K562 (cell line): ENCODE data around the gene FSTL4. TPM values are rescaled to one million over a fixed set of nuclear protein-coding genes. Genes with fewer than 3 reads are reported as not detected.

Experiments
- ATAC-seq: fragments of 200-7000 bp; cut with Tn5 transposase; 3 replicates; pipeline ENCODE4 v1.9.1; 2020; ENCODE audit warnings: moderate library complexity
- BruUV-seq: library from RNA; stranded (reverse); fragments of 400-500 nt; replicated peaks from 2 replicates; lab custom pipeline; 2021; lab: Mats Ljungman, UMichigan
- CTCF ChIA-PET: fragments of 300-600 bp; formaldehyde crosslinking; extraction: SDS; loops from one replicate; lab custom pipeline; 2021; ENCODE audit warnings: low intra/inter-chr PET ratio; lab: Yijun Ruan, JAX
- POLR2A ChIA-PET: fragments of 300-600, 350-650 bp; sonication (Branson Sonifier 250); formaldehyde crosslinking; extraction: SDS; loops from one replicate; lab custom pipeline; 2021; ENCODE audit warnings: antibody characterized with exemption, inconsistent platforms; lab: Yijun Ruan, JAX
- DNase-seq, 4 experiments: peaks; one replicate each; pipeline versions ENCODE4 v3.0.0 to v3.0.0-alpha.2; 2011 to 2018; ENCODE audit warnings: low spot score in 3 of 4, mixed read lengths in 3 of 4; ENCODE audit errors: extremely low read depth in 1 of 4
- FAIRE-seq: peaks from 2 replicates; lab custom pipeline; 2011; peaks lifted over from hg19 to GRCh38; lab: Jason Lieb, UNC
- H2AFZ ChIP-seq: 2 replicates; pipeline ENCODE4 v1.6.0; 2011; ENCODE audit warnings: low read depth, low read length, control low read depth, inconsistent platforms
- H3K27ac ChIP-seq: fragments of 200-600 bp; 3 replicates; pipeline ENCODE4 v1.8.0; 2011; ENCODE audit warnings: low read depth, mild to moderate bottlenecking, control low read depth, inconsistent platforms, low read length, moderate library complexity, mixed read lengths; ENCODE audit errors: extremely low read depth
- H3K27me3 ChIP-seq, 2 experiments: fragments of 300-600 bp in 1 of 2; 2 replicates in 1 of 2; 3 replicates in 1 of 2; pipeline versions ENCODE4 v1.6.0 to v1.8.0; 2011; ENCODE audit warnings: inconsistent platforms in 2 of 2, low read length in 2 of 2, mild to moderate bottlenecking in 1 of 2, mixed read lengths in 1 of 2, moderate library complexity in 1 of 2; ENCODE audit not compliant: control insufficient read depth in 2 of 2, insufficient read depth in 2 of 2
- H3K36me3 ChIP-seq: fragments of 300-600 bp; 3 replicates; pipeline ENCODE4 v1.8.0; 2011; ENCODE audit warnings: mild to moderate bottlenecking, low read length, inconsistent platforms; ENCODE audit not compliant: control insufficient read depth, insufficient read depth
- H3K4me1 ChIP-seq, 2 experiments: fragments of 200-600 bp in 1 of 2; replicated peaks in 1 of 2; 2 replicates in 1 of 2; 3 replicates in 1 of 2; pipeline versions ENCODE4 v1.5.1 to v1.8.0; 2011; ENCODE audit warnings: inconsistent platforms in 2 of 2, low read length in 2 of 2, mild to moderate bottlenecking in 1 of 2, mixed read lengths in 1 of 2, moderate library complexity in 1 of 2; ENCODE audit not compliant: control insufficient read depth in 2 of 2, insufficient read depth in 2 of 2
- H3K4me2 ChIP-seq: 2 replicates; pipeline ENCODE4 v1.6.1; 2011; ENCODE audit warnings: low read length, control low read depth, inconsistent platforms, mixed read lengths; ENCODE audit not compliant: insufficient read depth
- H3K4me3 ChIP-seq: fragments of 200-600 bp; sonication (generic), shearing (Covaris generic); 2 replicates; pipeline ENCODE4 v1.5.1; 2016; ENCODE audit warnings: control low read depth, inconsistent platforms
- H3K79me2 ChIP-seq: fragments of 200-600 bp; 3 replicates; pipeline ENCODE4 v1.8.0; 2011; ENCODE audit warnings: low read length, inconsistent platforms; ENCODE audit not compliant: control insufficient read depth, insufficient read depth
- H3K9ac ChIP-seq, 2 experiments: 2 replicates each; pipeline versions ENCODE4 v1.6.0 to v1.6.1; 2011; ENCODE audit warnings: low read depth in 2 of 2, low read length in 2 of 2, control low read depth in 1 of 2, inconsistent platforms in 1 of 2, mild to moderate bottlenecking in 1 of 2, mixed read lengths in 1 of 2; ENCODE audit not compliant: insufficient read depth in 1 of 2
- H3K9me1 ChIP-seq: one replicate; pipeline ENCODE4 v1.6.0; 2011; ENCODE audit warnings: inconsistent platforms, mild to moderate bottlenecking, low read length, moderate library complexity; ENCODE audit not compliant: control insufficient read depth, insufficient read depth
- H3K9me3 ChIP-seq: replicated peaks from 2 replicates; pipeline ENCODE4 v1.5.1; 2011; ENCODE audit warnings: low read depth, low read length, inconsistent platforms; ENCODE audit not compliant: control insufficient read depth, insufficient read depth
- H4K20me1 ChIP-seq: replicated peaks from 2 replicates; pipeline ENCODE4 v1.6.1; 2011; ENCODE audit warnings: low read length, inconsistent platforms, mixed read lengths; ENCODE audit not compliant: control insufficient read depth, insufficient read depth
- MECOM ChIP-seq: fragments of 250-450 bp; sonication (Bioruptor Pico); IDR thresholded peaks from 2 replicates; pipeline ENCODE4 v1.8.0; 2022; ENCODE audit warnings: inconsistent platforms
- NFIC ChIP-seq: fragments of 450-650 bp; IDR thresholded peaks from 2 replicates; pipeline ENCODE4 v1.6.1; 2017; ENCODE audit warnings: mild to moderate bottlenecking, inconsistent platforms
- RNF2 ChIP-seq: sonication (generic); IDR thresholded peaks from 2 replicates; pipeline ENCODE4 v1.6.1; 2016
- SMARCA5 ChIP-seq: fragments of 450-650 bp; IDR thresholded peaks from 2 replicates; pipeline ENCODE4 v1.6.1; 2016
- SMARCE1 ChIP-seq: fragments of 450-650 bp; IDR thresholded peaks from 2 replicates; pipeline ENCODE4 v1.7.1; 2016; ENCODE audit warnings: mild to moderate bottlenecking
- SREBF1 ChIP-seq: fragments of 150-350 bp; IDR thresholded peaks from 2 replicates; pipeline ENCODE4 v1.6.1; 2014; ENCODE audit warnings: antibody characterized with exemption, low read depth, low read length, borderline replicate concordance
- STAT5A ChIP-seq: IDR thresholded peaks from 2 replicates; pipeline ENCODE4 v1.6.1; 2012; ENCODE audit warnings: low read length, inconsistent platforms, borderline replicate concordance
- THRAP3 ChIP-seq: fragments of 450-650 bp; IDR thresholded peaks from 2 replicates; pipeline ENCODE4 v1.6.1; 2016; ENCODE audit warnings: mild to moderate bottlenecking, inconsistent platforms, borderline replicate concordance
- ZNF146 ChIP-seq: IDR thresholded peaks from one replicate; pipeline ENCODE4 v1.6.1; 2018; ENCODE audit warnings: missing compliant biosample characterization; ENCODE audit not compliant: unreplicated experiment
- ZNF699 ChIP-seq: fragments of 250-450 bp; sonication (Bioruptor Pico); IDR thresholded peaks from 2 replicates; pipeline ENCODE4 v1.8.0; 2021; ENCODE audit warnings: mild to moderate bottlenecking, moderate library complexity; ENCODE audit not compliant: insufficient replicate concordance
- WGBS: fragments of 100-300 bp; shearing (Covaris generic); methylation state at CpG from one replicate; pipeline ENCODE4 v1.1.6; 2016; ENCODE audit warnings: low coverage, mixed read lengths; ENCODE audit not compliant: insufficient coverage; ENCODE audit errors: missing lambda C conversion rate; 5-methylcytosine and 5-hydroxymethylcytosine counted together
- in situ Hi-C: fragments of 300-500 bp; cut with MboI; formaldehyde crosslinking; loops from 4 replicates; pipeline ENCODE4 v1.15.0; 2018; ENCODE audit warnings: inconsistent platforms, mixed read lengths
- intact Hi-C: fragments of 100-400 bp; cut with micrococcal nuclease; formaldehyde crosslinking; loops from 2 replicates; pipeline ENCODE4 v1.14.2; 2022
- polyA plus RNA-seq, 8 experiments: library from polyadenylated mRNA; depleted of rRNA in 4 of 8; stranded (reverse) in 5 of 8; unstranded in 3 of 8; fragments of >200 nt; fragmentation: Nextera tagmentation in 2 of 8; fragmentation: Illumina TruSeq in 1 of 8; extraction: Ambion mirVana in 2 of 8; extraction: Trizol in 1 of 8; gene quantifications; 2 replicates each; pipeline versions ENCODE4 v1.2.1 to v1.2.3, GENCODE V29; 2011 to 2014; ENCODE audit warnings: inconsistent platforms in 1 of 8, missing spikeins in 1 of 8
- total RNA-seq, 7 experiments: library from RNA; depleted of rRNA in 6 of 7; stranded (reverse); fragments of >200 nt in 6 of 7; fragmentation: Illumina TruSeq in 2 of 7; extraction: Trizol in 2 of 7; gene quantifications; 2 replicates each; pipeline versions ENCODE4 v1.2.1 to v1.2.3, GENCODE V29; 2011 to 2021; ENCODE audit warnings: low replicate concordance in 1 of 7
- TF ChIP-seq, protein P1 (sequence below), 3 experiments: IDR thresholded peaks in 2 of 3; conservative IDR thresholded peaks in 1 of 3; 2 replicates each; pipeline ENCODE4 v1.5.1; 2011 to 2012; ENCODE audit warnings: low read length in 3 of 3, mild to moderate bottlenecking in 3 of 3, control low read depth in 2 of 3, improper control_type of control experiment in 1 of 3, inconsistent platforms in 1 of 3, low read depth in 1 of 3, mixed read lengths in 1 of 3, moderate library complexity in 1 of 3; ENCODE audit not compliant: insufficient read depth in 2 of 3
- TF ChIP-seq, protein P2 (sequence below): fragments of 250-450 bp; sonication (Bioruptor Pico); IDR thresholded peaks from 2 replicates; pipeline ENCODE4 v1.8.0; 2021; ENCODE audit warnings: borderline replicate concordance, mild to moderate bottlenecking, moderate library complexity; ENCODE audit not compliant: poor library complexity, severe bottlenecking
- TF ChIP-seq, protein P3 (sequence below): sonication (generic); formaldehyde crosslinking; IDR thresholded peaks from 2 replicates; pipeline ENCODE4 v1.5.0; 2020; ENCODE audit warnings: missing genetic modification reagents

The FSTL4 gene
- total and polyA plus RNA-seq, 9 of the 15 experiments (the other 6 are each of a cell fraction or from before 2014, with no cell fraction given): 0.08 to 0.18 (median 0.10) TPM; not detected in 5

DNA sequence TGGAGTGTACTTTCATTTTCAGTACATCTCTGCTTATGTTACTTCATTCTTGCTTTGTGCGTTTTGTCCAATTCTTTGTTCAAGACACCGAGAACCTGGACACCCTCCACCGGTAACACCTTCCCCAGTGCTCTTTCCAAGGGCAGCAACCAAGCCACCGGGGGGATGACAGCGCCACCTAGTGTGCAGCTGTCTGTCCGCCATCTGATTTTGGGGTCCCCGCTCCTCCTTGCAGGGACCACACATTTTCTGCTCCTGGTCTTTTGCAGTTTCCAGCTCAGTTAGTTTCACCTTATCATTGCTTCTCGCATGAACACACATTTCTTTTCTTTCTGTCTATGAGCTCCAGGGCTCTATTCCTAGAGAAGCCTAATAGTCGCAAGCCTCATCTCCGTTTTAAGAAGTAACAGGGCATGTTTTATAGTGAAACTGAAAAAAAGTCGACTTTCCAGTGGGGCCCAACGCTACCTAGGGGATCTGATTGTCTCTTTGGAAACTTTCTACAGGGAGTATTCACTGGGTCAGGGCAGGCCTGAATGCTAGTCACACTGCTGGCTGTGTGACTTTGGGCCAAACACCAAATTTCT, 152.1 kb downstream of the FSTL4 start (continued):
- TF ChIP-seq, protein P1, sequence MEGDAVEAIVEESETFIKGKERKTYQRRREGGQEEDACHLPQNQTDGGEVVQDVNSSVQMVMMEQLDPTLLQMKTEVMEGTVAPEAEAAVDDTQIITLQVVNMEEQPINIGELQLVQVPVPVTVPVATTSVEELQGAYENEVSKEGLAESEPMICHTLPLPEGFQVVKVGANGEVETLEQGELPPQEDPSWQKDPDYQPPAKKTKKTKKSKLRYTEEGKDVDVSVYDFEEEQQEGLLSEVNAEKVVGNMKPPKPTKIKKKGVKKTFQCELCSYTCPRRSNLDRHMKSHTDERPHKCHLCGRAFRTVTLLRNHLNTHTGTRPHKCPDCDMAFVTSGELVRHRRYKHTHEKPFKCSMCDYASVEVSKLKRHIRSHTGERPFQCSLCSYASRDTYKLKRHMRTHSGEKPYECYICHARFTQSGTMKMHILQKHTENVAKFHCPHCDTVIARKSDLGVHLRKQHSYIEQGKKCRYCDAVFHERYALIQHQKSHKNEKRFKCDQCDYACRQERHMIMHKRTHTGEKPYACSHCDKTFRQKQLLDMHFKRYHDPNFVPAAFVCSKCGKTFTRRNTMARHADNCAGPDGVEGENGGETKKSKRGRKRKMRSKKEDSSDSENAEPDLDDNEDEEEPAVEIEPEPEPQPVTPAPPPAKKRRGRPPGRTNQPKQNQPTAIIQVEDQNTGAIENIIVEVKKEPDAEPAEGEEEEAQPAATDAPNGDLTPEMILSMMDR (IDR thresholded peaks at IDR 0.05 in 2 of 3, conservative IDR thresholded peaks at IDR 0.05 in 1 of 3; ENCODE audit: insufficient read depth in 2 of 3, low read depth in 1 of 3, low read length in 3 of 3): peak; percentile 81 to 91 (median 84)
- TF ChIP-seq STAT5A (no peak), MECOM (no peak), ZNF146 (no peak)
- TF ChIP-seq, protein P2, sequence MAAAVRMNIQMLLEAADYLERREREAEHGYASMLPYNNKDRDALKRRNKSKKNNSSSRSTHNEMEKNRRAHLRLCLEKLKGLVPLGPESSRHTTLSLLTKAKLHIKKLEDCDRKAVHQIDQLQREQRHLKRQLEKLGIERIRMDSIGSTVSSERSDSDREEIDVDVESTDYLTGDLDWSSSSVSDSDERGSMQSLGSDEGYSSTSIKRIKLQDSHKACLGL (CRISPR knock-in tag): no peak

DNA sequence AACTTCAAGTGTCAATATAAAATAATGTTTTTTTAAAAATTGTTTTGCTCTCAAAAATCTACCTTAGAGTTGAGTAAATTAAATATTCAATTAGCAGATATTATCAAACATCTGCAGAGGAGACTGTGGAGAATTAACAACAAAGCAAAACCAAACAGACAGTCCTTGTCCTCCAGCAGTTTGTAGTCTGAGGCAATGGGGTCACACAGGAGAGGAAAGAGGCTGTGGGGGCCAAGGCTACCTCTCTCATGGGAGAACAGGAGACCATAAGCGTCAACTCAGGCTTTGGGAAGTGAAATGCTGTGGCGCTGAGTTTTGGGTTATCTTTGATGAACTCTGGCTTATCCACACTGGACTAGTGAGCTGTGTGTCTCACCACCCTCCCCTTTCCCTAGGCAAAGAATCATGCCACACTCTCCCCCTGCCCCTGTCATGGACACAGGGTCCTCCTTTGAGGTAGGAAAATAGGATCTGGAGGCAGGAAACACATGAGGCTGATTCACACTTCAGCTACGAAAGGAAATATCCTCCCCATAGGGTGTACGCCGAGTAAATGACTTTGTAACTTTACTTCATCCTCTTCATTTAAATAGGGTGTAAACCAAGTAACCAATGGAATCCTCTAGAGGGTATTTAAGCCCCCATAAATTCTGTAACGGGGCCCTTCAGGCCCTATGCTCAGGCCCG, 152.7 kb downstream of the FSTL4 start:
- H3K9ac ChIP-seq: no peak overlapping the region
- no peaks in the 10 kb centered on the region for H3K79me2 ChIP-seq
- H3K4me1 ChIP-seq: no peaks in the 10 kb centered on the region
- no peaks in the 10 kb centered on the region for H3K9me3 ChIP-seq
- no peak overlapping the region for H3K4me2 ChIP-seq
- H3K27ac ChIP-seq: no peak overlapping the region
- ChIA-PET CTCF (interaction anchor here (0.9 to 1.5 kb wide), 2 partner anchors 36 to 349 kb away, joined by 7 to 11 read pairs; no protein-coding TSS in a partner anchor), POLR2A (no interaction called here)
- no peak overlapping the region for H3K4me3 ChIP-seq
- WGBS: 12% methylated on average over 7 of the region's 7 CpGs
- no peaks in the 10 kb centered on the region for H3K9me1 ChIP-seq
- DNase-seq (no peak), ATAC-seq (peak; percentile 45), FAIRE-seq (no peak)
- in situ Hi-C loops: loop anchor here (25.0 kb wide), 1 partner anchor 347 kb away; no protein-coding TSS in a partner anchor
- no TSS peak for BruUV-seq
- H3K27me3 ChIP-seq: peaks cover 0 to 39% of the 10 kb centered on the region in 2 experiments; a peak in 3 of 5 replicates
- no peaks in the 10 kb centered on the region for H3K36me3 ChIP-seq
- no peaks in the 10 kb centered on the region for H4K20me1 ChIP-seq
- intact Hi-C loops: loop anchor here (1.0 to 10.0 kb wide), 3 partner anchors 36 to 347 kb away; no protein-coding TSS in a partner anchor
- no peak overlapping the region for H2AFZ ChIP-seq
- TF ChIP-seq RNF2 (no peak), SMARCA5 (no peak), SMARCE1 (no peak), THRAP3 (no peak), ZNF699 (CRISPR knock-in tag) (no peak), SREBF1 (no peak), NFIC (no peak)
- TF ChIP-seq, protein P3, sequence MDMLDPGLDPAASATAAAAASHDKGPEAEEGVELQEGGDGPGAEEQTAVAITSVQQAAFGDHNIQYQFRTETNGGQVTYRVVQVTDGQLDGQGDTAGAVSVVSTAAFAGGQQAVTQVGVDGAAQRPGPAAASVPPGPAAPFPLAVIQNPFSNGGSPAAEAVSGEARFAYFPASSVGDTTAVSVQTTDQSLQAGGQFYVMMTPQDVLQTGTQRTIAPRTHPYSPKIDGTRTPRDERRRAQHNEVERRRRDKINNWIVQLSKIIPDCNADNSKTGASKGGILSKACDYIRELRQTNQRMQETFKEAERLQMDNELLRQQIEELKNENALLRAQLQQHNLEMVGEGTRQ (CRISPR knock-in tag): no peak
